Smooth muscle cell (in vitro differentiated cells): ENCODE results near the gene SIGLEC1. TPM values are rescaled to one million over a fixed set of nuclear protein-coding genes. Genes with fewer than 3 reads are reported as not detected.

Source experiments
- DNase-seq: peaks from one replicate; lab custom pipeline; 2025; ENCODE audit not compliant: unreplicated experiment; lab: John Stamatoyannopoulos, UW
- H2AFZ ChIP-seq: fragments of 200-600 bp; sonication (generic); 2 replicates; pipeline ENCODE4 v1.6.0; 2016; ENCODE audit warnings: antibody characterized with exemption, low read depth, mild to moderate bottlenecking
- H3F3A ChIP-seq: fragments of 200-600 bp; sonication (generic); 2 replicates; pipeline ENCODE4 v1.6.0; 2017; ENCODE audit warnings: antibody characterized with exemption, low read depth
- H3K27ac ChIP-seq: fragments of 200-600 bp; sonication (generic); 2 replicates; pipeline ENCODE4 v1.5.1; 2016; ENCODE audit warnings: low read depth, mild to moderate bottlenecking
- H3K27me3 ChIP-seq: fragments of 200-600 bp; sonication (generic); 2 replicates; pipeline ENCODE4 v1.6.1; 2016; ENCODE audit warnings: low read depth, mild to moderate bottlenecking
- H3K36me3 ChIP-seq: fragments of 200-600 bp; sonication (generic); 2 replicates; pipeline ENCODE4 v1.5.1; 2016; ENCODE audit warnings: low read depth
- H3K4me1 ChIP-seq: fragments of 200-600 bp; sonication (generic); 2 replicates; pipeline ENCODE4 v1.5.1; 2016; ENCODE audit warnings: low read depth
- H3K4me2 ChIP-seq: fragments of 200-600 bp; sonication (generic); 2 replicates; pipeline ENCODE4 v1.6.0; 2016; ENCODE audit warnings: mild to moderate bottlenecking
- H3K4me3 ChIP-seq: fragments of 200-600 bp; sonication (generic); 2 replicates; pipeline ENCODE4 v1.5.1; 2016; ENCODE audit warnings: mild to moderate bottlenecking
- H3K79me2 ChIP-seq: fragments of 200-600 bp; sonication (generic); 2 replicates; pipeline ENCODE4 v1.6.0; 2016; ENCODE audit warnings: low read depth, mild to moderate bottlenecking
- H3K9ac ChIP-seq: fragments of 200-600 bp; sonication (generic); 2 replicates; pipeline ENCODE4 v1.6.0; 2016; ENCODE audit warnings: low read depth
- H3K9me3 ChIP-seq: fragments of 200-600 bp; sonication (generic); replicated peaks from 2 replicates; pipeline ENCODE4 v1.5.1; 2016; ENCODE audit warnings: low read depth
- H4K20me1 ChIP-seq: fragments of 200-600 bp; sonication (generic); 2 replicates; pipeline ENCODE4 v1.6.0; 2016; ENCODE audit warnings: low read depth
- WGBS: methylation state at CpG from one replicate; pipeline ENCODE4 v1.1.7; 2016; ENCODE audit warnings: low lambda C conversion rate; 5-methylcytosine and 5-hydroxymethylcytosine counted together
- polyA plus RNA-seq: library from polyadenylated mRNA; unstranded; fragments of >200 nt; fragmentation: Nextera tagmentation; extraction: Ambion mirVana; gene quantifications from 2 replicates; pipeline ENCODE4 v1.2.1, GENCODE V29; 2016
- total RNA-seq: library from RNA; depleted of rRNA; stranded (reverse); fragments of >200 nt; gene quantifications from 2 replicates; pipeline ENCODE4 v1.2.3, GENCODE V29; 2014
- TF ChIP-seq, protein P1 (sequence below): fragments of 200-600 bp; sonication (generic); IDR thresholded peaks from 2 replicates; pipeline ENCODE4 v1.5.1; 2017; ENCODE audit warnings: borderline replicate concordance, mild to moderate bottlenecking, antibody characterized with exemption; ENCODE audit not compliant: insufficient read depth, poor library complexity, severe bottlenecking

The SIGLEC1 gene
- total and polyA plus RNA-seq, 2 experiments from 2014 or later: not detected

DNA sequence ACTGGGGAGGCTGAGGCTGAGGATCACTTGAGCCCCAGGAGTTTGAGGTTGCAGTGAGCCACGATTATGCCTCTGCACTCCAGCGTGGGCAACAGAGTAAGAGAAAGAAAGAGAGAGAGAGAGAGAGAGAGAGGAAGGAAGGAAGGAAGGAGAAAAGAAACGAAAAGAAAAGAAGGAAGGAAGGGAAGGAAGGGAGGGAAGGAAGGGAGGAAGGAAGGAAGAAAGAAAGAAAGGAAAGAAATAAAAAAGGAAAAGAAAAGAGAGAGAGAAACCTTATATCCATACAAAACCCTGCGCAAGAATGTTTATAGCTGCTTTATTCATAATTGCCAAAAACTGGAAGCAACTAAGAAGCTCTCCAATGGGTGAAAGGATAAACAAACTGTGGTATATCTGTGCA is 12.0 kb upstream of the SIGLEC1 start:
- H3F3A ChIP-seq: peaks cover 4% of the 10 kb centered on the region
- no peaks in the 10 kb centered on the region for H3K36me3 ChIP-seq
- no peak overlapping the region for H3K27ac ChIP-seq
- H3K9me3 ChIP-seq: no peaks in the 10 kb centered on the region
- no peak overlapping the region for H3K4me3 ChIP-seq
- DNase-seq: no peak
- H3K79me2 ChIP-seq: no peaks in the 10 kb centered on the region
- H2AFZ ChIP-seq: no peak overlapping the region
- H3K4me1 ChIP-seq: peaks cover 5% of the 10 kb centered on the region
- no peak overlapping the region for H3K4me2 ChIP-seq
- 79% methylated on average over 4 of the region's 4 CpGs for WGBS
- H4K20me1 ChIP-seq: no peaks in the 10 kb centered on the region
- peaks cover 26% of the 10 kb centered on the region for H3K27me3 ChIP-seq
- no peak overlapping the region for H3K9ac ChIP-seq
- TF ChIP-seq, protein P1, sequence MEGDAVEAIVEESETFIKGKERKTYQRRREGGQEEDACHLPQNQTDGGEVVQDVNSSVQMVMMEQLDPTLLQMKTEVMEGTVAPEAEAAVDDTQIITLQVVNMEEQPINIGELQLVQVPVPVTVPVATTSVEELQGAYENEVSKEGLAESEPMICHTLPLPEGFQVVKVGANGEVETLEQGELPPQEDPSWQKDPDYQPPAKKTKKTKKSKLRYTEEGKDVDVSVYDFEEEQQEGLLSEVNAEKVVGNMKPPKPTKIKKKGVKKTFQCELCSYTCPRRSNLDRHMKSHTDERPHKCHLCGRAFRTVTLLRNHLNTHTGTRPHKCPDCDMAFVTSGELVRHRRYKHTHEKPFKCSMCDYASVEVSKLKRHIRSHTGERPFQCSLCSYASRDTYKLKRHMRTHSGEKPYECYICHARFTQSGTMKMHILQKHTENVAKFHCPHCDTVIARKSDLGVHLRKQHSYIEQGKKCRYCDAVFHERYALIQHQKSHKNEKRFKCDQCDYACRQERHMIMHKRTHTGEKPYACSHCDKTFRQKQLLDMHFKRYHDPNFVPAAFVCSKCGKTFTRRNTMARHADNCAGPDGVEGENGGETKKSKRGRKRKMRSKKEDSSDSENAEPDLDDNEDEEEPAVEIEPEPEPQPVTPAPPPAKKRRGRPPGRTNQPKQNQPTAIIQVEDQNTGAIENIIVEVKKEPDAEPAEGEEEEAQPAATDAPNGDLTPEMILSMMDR: no peak

DNA sequence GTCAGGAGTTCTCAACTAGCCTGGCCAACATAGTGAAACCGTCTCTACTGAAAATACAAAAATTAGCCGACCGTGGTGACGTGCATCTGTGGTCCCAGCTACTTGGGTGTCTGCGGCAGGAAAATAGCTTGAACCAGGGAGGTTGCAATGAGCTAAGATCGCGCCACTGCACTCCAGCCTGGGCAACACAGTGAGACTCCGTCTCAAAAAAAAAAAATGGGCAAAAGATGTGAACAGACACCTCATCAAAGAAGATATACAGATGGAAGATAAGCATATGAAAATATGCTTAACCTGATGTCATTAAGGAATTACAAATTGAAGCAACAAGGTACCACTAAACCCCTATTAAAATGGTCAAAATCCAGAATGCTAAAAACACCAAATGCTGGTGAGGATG is 10.9 kb upstream of the SIGLEC1 start:
- Histone ChIP-seq H3K4me3 (no peak overlapping the region), H3K9me3 (no peaks in the 10 kb centered on the region), H3K9ac (no peak overlapping the region), H3K27me3 (peaks cover 26% of the 10 kb centered on the region), H4K20me1 (no peaks in the 10 kb centered on the region), H3K27ac (no peak overlapping the region), H3K4me1 (peaks cover 5% of the 10 kb centered on the region), H3K36me3 (no peaks in the 10 kb centered on the region), H3K79me2 (no peaks in the 10 kb centered on the region), H3K4me2 (no peak overlapping the region), H2AFZ (no peak overlapping the region), H3F3A (peaks cover 4% of the 10 kb centered on the region)
- 95% methylated on average over 8 of the region's 8 CpGs for WGBS
- DNase-seq: no peak
- TF ChIP-seq, protein P1: no peak

DNA sequence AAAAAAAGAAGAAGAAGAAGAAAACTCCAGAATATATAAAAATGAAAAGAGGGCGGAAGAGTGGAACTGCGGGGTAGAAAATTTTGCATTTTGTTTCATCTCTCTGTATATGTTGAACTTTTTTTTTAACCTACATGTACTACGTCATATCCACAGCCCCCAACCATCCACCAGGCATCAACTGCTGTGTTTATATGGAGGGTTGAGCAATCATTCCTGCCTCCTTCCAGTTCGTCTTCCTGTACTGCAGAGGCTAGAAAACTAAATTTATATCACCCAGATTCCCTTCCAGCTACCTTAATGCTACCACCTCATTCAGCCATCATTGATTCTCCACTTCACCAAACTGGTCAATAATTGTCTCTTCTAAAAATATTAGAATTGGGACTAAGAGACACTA is 9.5 kb upstream of the SIGLEC1 start:
- no peak for DNase-seq
- WGBS: 76% methylated on average over 4 of the region's 4 CpGs
- Histone ChIP-seq H3K4me3 (no peak overlapping the region), H3K27me3 (peaks cover 26% of the 10 kb centered on the region), H3K9ac (no peak overlapping the region), H2AFZ (no peak overlapping the region), H3K36me3 (no peaks in the 10 kb centered on the region), H3F3A (no peaks in the 10 kb centered on the region), H3K9me3 (no peaks in the 10 kb centered on the region), H3K4me1 (no peaks in the 10 kb centered on the region), H3K27ac (no peak overlapping the region), H4K20me1 (no peaks in the 10 kb centered on the region), H3K79me2 (no peaks in the 10 kb centered on the region), H3K4me2 (no peak overlapping the region)
- TF ChIP-seq, protein P1: no peak

DNA sequence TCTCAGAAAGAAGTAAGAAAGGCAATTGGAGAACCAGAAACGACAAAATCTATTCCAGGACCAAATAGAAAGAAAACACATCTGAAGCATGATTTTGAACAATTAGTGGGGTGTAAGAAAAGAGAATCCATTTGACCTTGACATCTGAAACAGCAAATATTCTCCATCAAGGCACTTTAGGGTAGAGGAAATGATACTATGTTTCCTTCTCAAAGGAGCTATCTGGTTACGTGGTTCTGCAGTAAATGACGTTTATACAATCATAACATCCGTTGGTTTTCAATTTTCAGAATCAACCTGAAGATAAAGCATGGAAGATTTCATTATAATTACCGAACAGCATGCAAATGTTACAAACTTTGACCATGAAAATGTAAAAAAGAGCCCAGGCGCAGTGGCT is 8.2 kb upstream of the SIGLEC1 start:
- H3K4me2 ChIP-seq: no peak overlapping the region
- no peaks in the 10 kb centered on the region for H3K79me2 ChIP-seq
- TF ChIP-seq, protein P1: no peak
- H3K9me3 ChIP-seq: no peaks in the 10 kb centered on the region
- no peaks in the 10 kb centered on the region for H3F3A ChIP-seq
- H3K36me3 ChIP-seq: no peaks in the 10 kb centered on the region
- H2AFZ ChIP-seq: no peak overlapping the region
- H3K27ac ChIP-seq: no peak overlapping the region
- H3K4me3 ChIP-seq: no peak overlapping the region
- no peaks in the 10 kb centered on the region for H4K20me1 ChIP-seq
- H3K27me3 ChIP-seq: peaks cover 21% of the 10 kb centered on the region
- no peaks in the 10 kb centered on the region for H3K4me1 ChIP-seq
- no peak for DNase-seq
- 75% methylated on average over 6 of the region's 6 CpGs for WGBS
- no peak overlapping the region for H3K9ac ChIP-seq
